Measurements from ENCODE around the gene ARHGAP6.

Gene ARHGAP6

DNA sequence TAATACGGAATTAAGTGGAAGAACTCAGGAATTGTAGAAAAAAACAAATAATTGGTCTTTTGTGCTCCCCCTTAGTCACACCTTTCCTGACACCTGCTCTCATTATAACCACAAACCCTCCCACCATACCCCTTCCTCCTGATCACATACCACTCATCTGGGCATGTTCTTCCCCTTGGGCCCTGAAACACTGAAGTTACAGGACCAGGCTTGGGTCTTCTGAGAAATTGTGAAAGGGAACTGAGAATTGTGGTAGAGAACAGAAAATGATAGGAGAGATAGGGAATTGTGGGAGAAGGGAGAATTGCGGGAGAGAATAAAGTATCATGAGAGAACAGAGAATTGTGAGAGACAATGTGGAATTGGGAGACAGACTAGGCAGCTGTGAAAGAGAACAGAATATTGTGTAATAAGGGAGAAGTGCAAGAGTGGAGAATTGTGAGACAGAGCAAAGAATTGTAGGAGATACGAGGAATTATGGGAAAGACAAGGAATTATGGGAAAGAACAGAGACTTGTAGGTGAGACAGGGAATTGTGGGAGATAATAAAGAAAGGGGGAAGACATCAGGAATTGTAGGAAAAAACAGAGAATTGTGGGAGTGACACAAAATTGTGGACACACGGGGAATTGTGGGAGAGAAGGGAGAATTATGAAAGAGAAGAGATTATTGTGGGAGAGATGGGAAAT is 557.3 kb downstream of the ARHGAP6 start:
- TF ChIP-seq CTCF (conservative IDR thresholded peaks at IDR 0.05; ENCODE audit: low read depth, low read length), result no peak
- DNase-seq (ENCODE audit: low read depth), result no peak
- no peak overlapping the region for H3K4me3 ChIP-seq (ENCODE audit: low read depth, low read length)

- TF ChIP-seq CTCF (conservative IDR thresholded peaks at IDR 0.05; ENCODE audit: low read depth, low read length), result no peak
- peak; percentile 30 for DNase-seq (ENCODE audit: low read depth)
- no peak overlapping the region for H3K4me3 ChIP-seq (ENCODE audit: low read depth, low read length)
Observed at GRCh38 chrX:11105080-11105479, 560.6 kb downstream of the ARHGAP6 start.

DNA sequence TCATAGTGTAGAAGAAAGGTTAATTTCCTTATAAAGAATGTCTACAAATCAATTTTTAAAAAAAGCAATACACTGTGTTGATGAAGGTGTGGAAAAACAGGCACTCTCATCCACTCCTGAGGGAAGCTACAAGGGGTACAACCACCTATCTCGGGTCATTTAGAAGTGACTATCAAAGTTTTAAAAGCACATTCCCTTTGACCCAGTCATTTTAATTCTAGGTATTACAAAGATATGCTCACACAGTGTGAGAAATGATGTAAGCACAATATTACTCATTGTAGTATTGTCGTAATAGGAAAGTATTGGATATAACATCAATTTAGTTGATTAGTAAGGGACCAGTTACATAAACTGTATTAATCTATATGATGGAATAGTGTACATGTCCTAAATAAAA is 562.0 kb downstream of the ARHGAP6 start:
- no peak overlapping the region for H3K4me3 ChIP-seq (ENCODE audit: low read depth, low read length)
- TF ChIP-seq CTCF (conservative IDR thresholded peaks at IDR 0.05; ENCODE audit: low read depth, low read length), result no peak
- no peak for DNase-seq (ENCODE audit: low read depth)

DNA sequence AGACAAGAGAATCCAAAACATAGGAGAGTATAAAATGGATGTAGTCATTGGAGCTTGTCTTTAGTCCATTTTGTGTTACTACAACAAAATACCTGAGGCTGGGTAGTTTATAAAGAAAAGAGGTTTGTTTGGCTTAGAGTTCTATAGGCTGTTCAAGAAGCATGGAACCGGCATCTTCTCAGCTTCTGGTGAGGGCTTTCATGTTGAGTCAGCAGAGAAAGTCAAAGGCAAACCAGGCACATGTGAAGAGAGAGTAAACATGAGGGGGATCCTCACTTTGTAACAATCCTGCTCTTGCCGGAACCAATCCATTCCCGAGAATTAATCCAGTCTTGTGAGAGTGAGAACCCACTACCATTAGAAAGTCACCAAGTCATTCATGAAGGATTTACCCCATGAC is 562.7 kb downstream of the ARHGAP6 start:
- DNase-seq (ENCODE audit: low read depth), result no peak
- no peak overlapping the region for H3K4me3 ChIP-seq (ENCODE audit: low read depth, low read length)
- no peak for TF ChIP-seq CTCF (conservative IDR thresholded peaks at IDR 0.05; ENCODE audit: low read depth, low read length)

- peak; percentile 64 for TF ChIP-seq CTCF (conservative IDR thresholded peaks at IDR 0.05; ENCODE audit: low read depth, low read length)
- no peak overlapping the region for H3K4me3 ChIP-seq (ENCODE audit: low read depth, low read length)
- DNase-seq (ENCODE audit: low read depth), result peak; percentile 75
Observed at GRCh38 chrX:11100281-11101035, 565.3 kb downstream of the ARHGAP6 start.

GRCh38 chrX:11099465-11099864 is 566.3 kb downstream of the ARHGAP6 start:
- no peak for TF ChIP-seq CTCF (conservative IDR thresholded peaks at IDR 0.05; ENCODE audit: low read depth, low read length)
- no peak for DNase-seq (ENCODE audit: low read depth)
- H3K4me3 ChIP-seq (ENCODE audit: low read depth, low read length), result no peak overlapping the region

DNA sequence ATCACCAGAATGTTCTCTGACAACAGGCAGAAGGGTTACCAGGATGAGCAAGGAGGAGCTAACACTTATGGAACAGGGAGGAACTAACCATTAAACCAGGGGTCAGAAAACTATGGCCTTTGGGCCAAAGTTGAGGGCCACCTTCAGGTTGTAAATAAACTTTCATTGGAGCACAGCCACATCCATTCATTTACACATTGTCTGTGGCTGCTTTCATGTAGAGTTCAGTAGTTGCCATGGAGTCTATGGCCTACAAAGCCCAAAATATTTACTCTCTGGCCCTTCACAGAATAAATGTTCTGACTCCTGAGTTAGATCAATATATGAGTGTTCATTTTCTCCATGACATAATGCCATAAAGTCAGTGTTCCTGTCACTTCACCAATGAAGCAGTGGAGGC is 567.8 kb downstream of the ARHGAP6 start:
- TF ChIP-seq CTCF (conservative IDR thresholded peaks at IDR 0.05; ENCODE audit: low read depth, low read length), result no peak
- DNase-seq (ENCODE audit: low read depth), result no peak
- H3K4me3 ChIP-seq (ENCODE audit: low read depth, low read length), result no peak overlapping the region

Data from choroid plexus epithelial cell (primary cell).